ENCODE data around the gene ZNF684.
"Not testable (repeated sequence)": the region's sequence is repeated elsewhere in the genome, so short reads cannot be mapped to it uniquely, and the experiment has no call there.

ZNF684 gene

DNA sequence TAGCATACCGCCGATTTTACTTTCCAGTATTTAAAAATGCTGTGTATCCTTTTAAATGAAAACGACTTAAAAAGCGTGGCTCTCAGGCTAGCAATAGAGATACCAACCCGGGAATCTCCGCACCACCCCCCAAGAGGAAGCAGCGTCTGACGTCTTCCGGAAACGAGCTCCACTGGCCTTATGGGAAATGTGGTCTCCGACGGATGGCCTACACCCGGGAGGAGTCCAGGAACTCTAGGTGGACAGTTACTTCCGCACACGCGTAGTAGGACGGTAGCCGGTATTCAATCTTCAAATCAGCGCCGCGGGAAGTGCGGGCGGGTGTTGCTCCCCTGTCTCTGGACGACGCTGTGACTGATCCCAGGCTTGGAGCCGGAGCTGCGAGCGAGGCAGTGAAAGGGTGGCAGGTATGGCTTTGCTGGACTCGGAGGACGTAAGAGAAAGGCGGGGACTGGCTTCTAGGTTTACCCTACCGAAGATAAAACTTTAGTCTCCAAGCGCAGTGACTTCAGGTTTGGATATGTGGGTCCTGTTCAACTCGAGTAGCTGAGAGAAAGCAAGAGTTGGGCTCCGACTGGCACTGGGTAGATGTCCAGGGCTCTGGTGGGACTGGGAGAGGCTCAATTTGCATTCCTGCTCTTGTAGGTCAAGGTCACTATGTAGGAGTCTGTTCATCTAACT, at the start of gene ZNF684:
Gene ZNF684, plus strand, starts transcription at position 257 of the 681 bp plus-strand sequence. CDS start 1,530 bp downstream, outside the sequence.
- FAIRE-seq = peak; percentile 73
- peak; percentile 95 for DNase-seq (ENCODE audit: insufficient read length, low spot score)

DNA sequence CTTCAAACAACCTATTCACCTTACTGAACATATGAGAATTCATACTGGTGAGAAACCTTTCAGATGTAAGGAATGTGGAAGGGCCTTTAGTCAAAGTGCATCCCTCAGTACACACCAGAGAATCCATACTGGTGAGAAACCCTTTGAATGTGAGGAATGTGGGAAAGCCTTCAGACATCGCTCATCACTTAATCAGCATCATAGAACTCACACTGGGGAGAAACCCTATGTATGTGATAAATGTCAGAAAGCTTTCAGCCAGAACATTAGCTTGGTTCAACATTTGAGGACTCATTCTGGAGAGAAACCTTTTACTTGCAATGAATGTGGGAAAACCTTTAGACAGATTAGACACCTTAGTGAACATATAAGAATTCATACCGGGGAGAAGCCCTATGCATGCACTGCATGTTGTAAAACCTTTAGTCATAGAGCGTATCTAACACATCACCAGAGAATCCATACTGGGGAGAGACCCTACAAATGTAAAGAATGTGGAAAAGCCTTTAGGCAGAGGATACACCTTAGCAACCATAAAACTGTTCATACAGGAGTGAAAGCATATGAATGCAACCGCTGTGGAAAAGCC, 36.0 kb upstream of the ZNF684 start:
- DNase-seq (ENCODE audit: insufficient read length, low spot score) = no peak

DNA sequence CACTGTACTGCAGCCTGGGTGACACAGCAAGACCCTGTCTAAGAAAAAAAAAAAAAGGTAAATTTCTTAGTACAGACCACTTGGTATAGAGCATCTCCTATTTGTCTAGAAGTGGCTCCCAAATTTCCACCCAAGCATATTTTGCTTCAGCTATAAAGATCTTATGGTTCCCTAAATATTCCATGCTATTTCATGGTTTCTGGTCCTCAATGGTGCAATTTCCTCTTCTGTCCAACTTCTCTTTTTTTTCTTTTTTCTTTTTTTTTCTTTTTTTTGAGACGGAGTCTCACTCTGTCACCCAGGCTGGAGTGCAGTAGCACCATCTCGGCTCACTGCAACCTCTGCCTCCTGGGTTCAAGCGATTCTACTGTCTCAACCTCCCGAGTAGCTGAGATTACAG, 28.8 kb upstream of the ZNF684 start:
- not testable (repeated sequence) for DNase-seq (ENCODE audit: insufficient read length, low spot score); FAIRE-seq

More for the DNA sequence above, 36.0 kb upstream of the ZNF684 start:
- FAIRE-seq = no peak

DNA sequence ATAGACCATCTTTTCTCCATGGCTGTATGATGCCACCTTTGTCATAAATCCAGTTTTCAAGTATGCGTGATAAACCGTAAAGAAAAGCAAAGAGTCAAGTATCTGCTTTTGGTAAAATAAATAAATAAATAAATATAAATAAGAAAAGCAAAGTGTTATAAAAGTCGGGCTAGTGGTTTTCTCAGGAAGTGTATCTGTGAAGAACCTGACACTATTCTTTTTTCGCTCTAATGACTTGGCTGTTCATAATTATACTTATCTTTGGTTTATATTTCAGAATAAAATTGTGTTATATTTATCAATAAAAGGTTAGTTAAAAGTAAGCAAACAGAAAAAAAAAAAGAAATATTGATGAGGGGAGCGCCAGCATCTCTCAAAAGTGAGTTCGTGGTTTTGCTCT, 23.5 kb upstream of the ZNF684 start:
- FAIRE-seq (no peak), DNase-seq (ENCODE audit: insufficient read length, low spot score) (no peak)

DNA sequence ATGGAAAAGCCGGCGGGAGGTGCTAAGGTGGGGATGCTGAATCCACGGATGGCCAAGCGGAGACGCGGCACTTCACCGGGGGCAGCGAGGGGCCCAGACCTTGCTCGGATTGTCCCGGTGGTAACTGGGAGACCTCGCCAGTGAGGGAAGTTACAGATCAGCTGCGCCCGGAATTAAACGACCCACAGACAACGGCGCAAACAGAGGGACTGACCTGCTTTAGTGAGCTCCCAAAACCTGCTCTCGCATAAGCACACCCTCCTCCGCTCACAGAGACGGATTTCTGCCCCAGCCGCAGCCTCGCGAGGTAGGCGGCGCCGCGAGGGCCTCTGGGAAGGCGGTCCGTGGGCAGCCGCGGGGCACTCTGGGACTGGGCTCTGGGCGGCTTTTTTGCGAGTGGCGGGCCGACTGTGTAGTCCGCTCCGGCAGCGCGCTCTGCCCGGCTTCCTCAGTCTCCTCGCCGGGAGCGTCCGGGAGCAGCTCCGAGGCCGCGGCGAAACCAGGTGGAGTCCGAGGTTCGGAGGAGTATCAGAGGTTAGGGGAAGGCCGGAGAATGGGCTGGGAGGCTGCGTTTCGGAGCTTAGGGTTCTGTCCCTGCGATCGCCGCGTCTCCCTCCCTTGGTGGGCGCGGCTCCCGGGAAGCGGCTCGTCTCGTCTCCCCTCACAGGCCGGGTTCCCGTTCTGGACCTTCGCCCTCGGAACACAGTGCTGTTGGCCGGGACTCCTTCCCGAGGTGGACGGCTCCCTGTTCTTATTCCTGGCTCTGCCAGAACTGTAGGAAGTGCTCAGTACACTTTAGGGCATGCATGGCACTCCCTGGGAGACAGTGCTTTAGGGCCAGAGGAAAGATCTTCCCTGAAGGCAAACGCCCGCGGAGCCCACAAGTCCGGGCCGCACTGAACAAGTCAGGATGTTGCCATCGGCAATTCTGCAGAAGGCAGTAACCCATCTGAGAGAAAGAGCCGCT, 22.8 kb upstream of the ZNF684 start, which contains the start of gene EXO5:
Gene EXO5, plus strand, starts transcription at position 393 of the 967 bp plus-strand sequence. CDS start 5,778 bp downstream, outside the sequence.
- FAIRE-seq = peak; percentile 49
- peak; percentile 69 for DNase-seq (ENCODE audit: insufficient read length, low spot score)

DNA sequence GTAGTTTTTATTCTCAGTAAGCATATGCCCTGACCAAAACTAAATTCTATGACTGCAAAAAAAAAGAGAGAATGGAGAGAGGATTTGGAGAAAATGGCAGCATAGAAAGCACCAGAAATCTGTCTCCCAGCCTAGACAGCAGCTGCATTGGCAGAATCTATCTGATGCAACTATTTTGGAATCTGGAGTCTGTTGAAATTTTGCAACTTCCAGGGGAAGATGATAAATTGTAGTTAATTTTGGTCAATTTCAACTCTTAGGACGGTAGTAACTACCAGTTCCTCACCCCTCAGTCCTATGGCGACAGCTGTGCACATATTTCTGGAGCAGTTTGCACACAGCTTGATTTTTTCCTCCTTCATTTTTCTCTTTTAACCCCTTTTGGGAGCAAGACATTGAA, 11.9 kb upstream of the ZNF684 start:
- DNase-seq (ENCODE audit: insufficient read length, low spot score) (no peak), FAIRE-seq (no peak)

DNA sequence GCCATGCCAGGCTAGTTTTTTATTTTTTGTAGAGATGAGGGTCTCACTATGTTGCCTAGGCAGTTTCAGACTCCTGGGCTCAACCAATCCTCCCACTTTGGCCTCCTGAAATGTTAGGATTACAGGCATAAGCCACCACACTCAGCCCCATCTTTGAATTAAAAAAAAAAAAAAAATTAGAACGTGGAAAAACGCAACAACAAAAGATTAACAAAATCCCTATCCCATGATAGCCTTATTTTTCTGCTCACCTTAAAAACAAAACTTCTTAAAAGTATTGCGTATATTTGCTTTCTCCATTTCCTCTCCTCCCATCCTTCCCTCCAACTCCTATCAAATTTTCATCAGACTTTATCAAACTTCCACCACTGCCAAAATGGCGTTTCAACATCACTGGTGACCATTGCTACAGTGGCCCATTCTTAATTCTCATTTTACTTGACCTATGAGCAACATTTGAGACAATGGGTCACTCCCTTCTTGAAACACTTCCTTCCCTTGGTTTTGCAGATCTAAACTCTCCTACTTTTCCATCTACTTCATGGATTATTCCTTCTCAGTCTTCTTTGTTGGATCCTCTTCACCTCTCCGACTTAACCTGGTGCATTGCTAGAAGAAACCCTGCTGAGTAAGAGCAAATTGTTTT, 579 bp upstream of the ZNF684 start:
- FAIRE-seq (no peak), DNase-seq (ENCODE audit: insufficient read length, low spot score) (no peak)

DNA sequence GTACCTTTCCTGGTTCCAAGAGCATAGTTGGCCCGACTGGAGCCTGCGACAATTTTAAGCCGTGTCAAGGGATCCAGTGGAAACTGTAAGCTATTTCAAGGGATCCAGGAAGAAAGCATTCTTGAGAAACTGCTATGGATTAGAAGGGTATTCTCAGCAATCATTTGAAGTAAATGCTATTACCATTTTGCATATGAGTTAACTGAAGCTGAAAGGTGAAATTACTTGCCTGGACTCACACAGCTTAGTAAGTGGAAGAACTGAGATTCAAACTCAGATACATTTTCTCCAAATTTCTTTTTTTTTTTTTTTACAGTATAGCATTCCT, 589 bp downstream of the ZNF684 start:
- DNase-seq (ENCODE audit: insufficient read length, low spot score) = no peak
- no peak for FAIRE-seq

DNA sequence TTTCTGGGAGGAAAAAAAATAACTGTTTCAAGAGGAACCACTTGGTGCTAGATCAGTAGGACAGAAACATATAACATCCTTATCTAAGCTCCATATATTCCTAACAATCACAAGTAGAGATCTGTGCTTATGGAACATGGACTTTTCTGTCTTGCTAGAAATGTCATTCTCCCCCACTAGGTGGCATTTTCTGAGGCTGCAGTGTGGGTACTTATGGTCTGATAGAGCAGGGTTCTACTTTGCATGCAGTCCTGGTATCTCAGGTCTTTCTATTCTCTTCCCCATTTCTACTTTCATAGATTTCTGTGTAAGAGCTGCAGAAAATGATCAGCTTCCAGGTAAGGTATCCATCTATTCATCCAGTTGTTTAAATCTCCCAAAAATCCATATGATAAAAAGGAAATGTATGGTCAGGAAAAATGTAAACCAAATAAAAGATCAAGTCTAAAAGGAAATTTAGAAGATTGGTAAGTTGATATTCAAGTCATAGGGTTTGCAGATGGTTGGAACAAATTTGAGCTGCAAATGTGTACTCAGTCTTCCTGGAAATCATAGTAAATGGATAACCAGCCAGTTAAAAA, 1.5 kb downstream of the ZNF684 start:
- FAIRE-seq (no peak), DNase-seq (ENCODE audit: insufficient read length, low spot score) (peak; percentile 51)

DNA sequence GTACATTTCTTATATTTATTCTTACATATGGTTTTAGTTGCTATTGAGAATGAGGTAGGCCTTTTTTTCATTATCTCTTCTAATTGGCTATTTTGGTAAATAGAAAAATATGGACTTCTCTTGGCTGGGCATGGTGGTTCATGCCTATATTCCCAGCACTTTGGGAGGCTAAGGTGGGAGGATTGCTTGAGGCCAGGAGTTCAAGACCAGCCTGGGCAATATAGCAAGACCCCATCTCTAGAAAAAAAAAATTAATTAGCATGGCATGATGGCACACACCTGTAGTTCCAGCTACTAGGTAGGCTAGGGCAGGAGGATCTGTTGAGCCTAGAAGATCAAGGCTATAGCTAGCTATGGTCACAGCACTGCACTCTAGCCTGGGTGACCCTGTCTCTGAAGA, 3.2 kb downstream of the ZNF684 start:
- FAIRE-seq (no peak), DNase-seq (ENCODE audit: insufficient read length, low spot score) (no peak)

DNA sequence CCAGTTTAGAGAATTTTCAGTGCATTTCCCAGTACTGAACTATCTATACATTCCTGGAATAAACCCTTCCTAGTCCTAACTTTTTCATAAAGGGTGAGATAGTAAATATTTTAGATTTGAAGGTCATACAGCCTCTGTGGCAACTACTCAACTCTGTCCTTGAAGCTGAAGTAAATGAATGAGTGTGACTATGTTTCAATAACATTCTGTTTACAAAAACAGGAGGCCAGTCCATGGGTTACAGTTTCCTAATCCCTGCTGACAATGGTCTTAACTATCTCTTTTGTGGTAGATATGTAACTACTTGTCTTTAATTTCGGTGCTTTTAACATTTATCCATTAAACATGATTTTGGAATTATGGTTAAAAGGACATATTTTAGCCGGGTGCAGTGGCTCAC, 4.3 kb downstream of the ZNF684 start:
- FAIRE-seq (no peak), DNase-seq (ENCODE audit: insufficient read length, low spot score) (no peak)

DNA sequence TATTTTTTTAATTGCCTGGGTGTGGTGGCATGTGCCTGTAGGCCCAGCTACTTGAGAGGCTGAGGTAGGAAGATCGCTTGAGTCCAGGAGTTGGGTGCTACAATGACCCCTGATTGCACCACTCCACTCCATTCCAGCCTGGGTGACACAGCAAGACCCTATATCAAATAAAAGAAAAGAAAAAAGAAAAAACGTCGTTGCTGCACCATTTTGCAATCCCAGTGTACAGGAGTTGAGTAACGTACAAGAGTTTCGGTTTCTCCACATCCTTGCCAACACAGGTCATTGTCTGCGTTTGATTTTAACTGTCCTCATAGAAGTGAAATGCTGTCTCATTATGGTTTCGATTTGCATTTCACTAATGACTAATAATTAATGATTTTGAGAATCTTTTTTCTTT, 7.9 kb downstream of the ZNF684 start:
- no peak for FAIRE-seq

DNA sequence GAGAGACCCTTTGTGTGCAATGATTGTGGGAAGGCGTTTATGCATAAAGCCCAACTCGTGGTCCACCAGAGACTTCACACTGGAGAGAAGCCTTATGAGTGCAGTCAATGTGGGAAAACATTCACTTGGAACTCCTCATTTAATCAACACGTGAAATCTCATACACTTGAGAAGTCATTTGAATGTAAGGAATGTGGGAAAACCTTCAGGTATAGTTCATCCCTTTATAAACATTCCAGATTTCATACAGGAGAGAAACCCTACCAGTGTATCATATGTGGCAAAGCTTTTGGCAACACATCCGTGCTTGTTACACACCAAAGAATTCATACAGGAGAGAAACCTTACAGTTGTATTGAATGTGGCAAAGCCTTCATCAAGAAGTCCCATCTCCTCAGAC, 15.5 kb downstream of the ZNF684 start:
- DNase-seq (ENCODE audit: insufficient read length, low spot score) = no peak
- no peak for FAIRE-seq

More for the DNA sequence above, 7.9 kb downstream of the ZNF684 start:
- no peak for DNase-seq (ENCODE audit: insufficient read length, low spot score)

DNA sequence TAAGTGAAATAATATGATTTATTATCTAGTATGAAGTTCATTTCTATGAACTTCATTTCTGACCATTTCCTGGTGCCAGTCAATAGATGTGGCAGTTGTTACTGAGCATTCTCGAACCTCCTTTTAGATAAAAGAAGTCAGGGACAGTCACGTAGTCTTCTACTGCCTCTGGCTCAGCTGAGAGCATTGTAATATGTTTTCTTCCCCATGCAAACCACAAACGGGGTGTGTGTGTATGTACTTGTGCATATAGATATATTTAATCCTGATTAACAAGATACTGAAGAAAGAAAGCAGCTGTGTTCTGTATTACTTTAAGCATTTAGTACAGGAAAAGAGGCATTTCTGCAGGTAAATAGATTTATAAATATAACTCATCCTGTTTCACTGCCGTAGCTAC, 21.6 kb downstream of the ZNF684 start:
- FAIRE-seq (no peak), DNase-seq (ENCODE audit: insufficient read length, low spot score) (no peak)

DNA sequence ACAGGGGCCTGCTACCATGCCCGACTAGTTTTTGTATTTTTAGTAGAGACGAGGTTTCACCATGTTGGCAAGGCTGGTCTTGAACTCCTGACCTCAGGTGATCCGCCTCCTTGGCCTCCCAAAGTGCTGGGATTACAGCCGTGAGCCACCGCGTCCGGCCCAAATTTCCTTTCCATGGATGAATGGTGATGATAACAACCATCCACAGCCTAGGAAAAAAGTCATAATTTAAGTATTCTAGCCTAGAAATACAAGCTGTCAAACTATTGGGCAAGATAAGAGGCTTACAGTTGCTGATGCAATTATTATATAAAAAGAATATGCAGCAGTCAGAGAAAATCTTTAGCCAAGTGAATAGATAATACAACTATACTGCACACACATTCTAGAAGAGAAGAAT, 23.4 kb downstream of the ZNF684 start:
- FAIRE-seq = not testable (repeated sequence)

DNA sequence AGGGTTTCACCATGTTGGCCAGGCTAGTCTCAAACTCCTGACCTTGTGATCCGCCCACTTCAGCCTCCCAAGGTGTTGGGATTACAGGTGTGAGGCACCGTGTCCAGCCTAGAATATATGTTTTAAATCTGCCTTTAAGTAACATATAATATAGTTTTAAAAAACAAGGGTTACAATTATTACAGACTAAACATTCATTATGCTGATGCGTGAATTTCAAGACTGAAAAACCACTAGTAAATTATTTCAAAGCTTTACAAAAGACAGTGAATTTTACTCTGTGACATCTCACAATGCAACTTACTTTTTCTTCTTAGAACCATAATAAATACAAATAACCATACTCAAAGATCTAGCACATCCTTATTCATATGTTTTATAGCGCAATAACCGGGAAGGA, 24.7 kb downstream of the ZNF684 start:
- FAIRE-seq (no peak), DNase-seq (ENCODE audit: insufficient read length, low spot score) (no peak)

More for the DNA sequence above, 23.4 kb downstream of the ZNF684 start:
- not testable (repeated sequence) for DNase-seq (ENCODE audit: insufficient read length, low spot score)

DNA sequence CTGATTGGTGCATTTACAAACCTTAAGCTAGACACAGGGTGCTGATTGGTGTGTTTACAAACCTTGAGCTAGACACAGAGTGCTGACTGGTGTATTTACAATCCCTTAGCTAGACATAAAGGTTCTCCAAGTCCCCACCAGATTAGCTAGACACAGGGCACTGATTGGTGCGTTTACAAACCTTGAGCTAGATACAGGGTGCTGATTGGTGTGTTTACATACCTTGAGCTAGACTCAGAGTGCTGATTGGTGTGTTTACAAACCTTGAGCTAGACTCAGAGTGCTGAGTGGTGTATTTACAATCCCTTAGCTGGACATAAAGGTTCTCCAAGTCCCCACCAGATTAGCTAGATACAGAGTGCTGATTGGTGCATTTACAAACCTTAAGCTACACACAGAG, 26.8 kb downstream of the ZNF684 start:
- not testable (repeated sequence) for DNase-seq (ENCODE audit: insufficient read length, low spot score); FAIRE-seq

DNA sequence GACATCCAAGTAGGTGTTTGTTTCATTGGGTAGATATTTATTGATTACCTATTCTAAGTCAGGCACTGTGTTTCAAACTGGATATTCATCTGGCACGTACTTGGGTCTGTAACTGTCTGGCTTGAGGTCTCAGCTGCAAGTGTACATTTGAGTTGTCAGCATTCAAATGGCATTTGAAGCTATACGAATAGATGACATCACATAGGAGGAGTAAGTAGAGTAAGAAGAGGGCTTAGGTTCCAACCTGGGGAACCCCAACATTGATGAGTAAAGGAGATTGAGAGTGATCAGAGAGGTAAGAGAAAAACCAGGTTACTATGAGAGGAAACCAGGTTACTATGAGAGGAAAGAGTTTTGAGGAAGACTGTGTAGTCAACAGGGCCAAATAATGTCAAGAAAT, 30.7 kb downstream of the ZNF684 start:
- DNase-seq (ENCODE audit: insufficient read length, low spot score) = no peak
- no peak for FAIRE-seq

DNA sequence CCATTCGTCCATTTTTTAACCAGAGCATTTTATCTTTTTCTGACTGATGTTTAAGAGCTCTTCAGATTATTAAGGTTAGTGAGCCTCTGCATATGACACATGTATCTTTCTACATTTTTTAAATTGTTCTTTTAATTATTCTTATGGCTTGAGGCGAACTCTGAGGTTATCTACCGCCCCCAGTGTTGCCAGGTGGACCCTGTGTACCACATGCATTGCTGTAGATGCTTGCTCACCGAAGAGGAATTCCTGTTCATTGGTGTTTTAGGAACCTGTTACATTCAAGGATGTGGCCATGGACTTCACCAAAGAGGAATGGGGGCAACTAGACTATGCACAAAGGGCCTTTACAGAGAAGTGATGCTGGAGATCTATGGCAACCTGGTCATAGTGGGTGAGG, 31.8 kb downstream of the ZNF684 start:
- DNase-seq (ENCODE audit: insufficient read length, low spot score) (no peak), FAIRE-seq (no peak)

DNA sequence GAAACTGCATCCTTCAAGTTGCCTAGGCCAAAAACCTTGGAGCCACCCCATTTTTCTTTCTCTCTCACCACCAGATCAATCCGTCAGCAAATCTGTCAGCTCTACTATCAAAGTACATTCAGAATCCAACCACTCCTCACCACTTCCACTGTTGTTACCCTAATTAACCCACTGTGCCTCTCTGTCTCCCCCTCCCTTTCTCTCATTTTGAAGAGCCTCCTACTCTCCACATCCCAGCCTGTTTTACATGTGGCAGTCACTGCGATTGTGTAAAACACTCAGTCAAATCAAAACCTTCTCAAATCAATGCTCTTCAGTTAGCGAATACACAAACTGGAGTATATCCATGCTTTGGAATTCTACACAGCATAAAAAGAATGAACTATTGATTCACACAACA, 33.1 kb downstream of the ZNF684 start:
- no peak for DNase-seq (ENCODE audit: insufficient read length, low spot score)
- no peak for FAIRE-seq
